RPMI7951 (cell line): ENCODE results near the gene COL4A2. TPM values are rescaled to one million over a fixed set of nuclear protein-coding genes. Genes with fewer than 3 reads are reported as not detected.
A peak's percentile ranks its signal among the peaks of the same experiment; 100 is the strongest.
"Not testable (repeated sequence)": the region's sequence is repeated elsewhere in the genome, so short reads cannot be mapped to it uniquely, and the experiment has no call there.

Experiments
- DNase-seq: peaks from one replicate; pipeline ENCODE4 v3.0.0-alpha.2; 2012; ENCODE audit warnings: low read depth
- total RNA-seq: library from RNA; depleted of rRNA; stranded (reverse); fragments of >200 nt; shearing (Covaris generic); gene quantifications from 2 replicates; pipeline ENCODE4 v1.2.3, GENCODE V29; 2014

The COL4A2 gene
- total RNA-seq, 1 experiment from 2014 or later: 181 TPM

DNA sequence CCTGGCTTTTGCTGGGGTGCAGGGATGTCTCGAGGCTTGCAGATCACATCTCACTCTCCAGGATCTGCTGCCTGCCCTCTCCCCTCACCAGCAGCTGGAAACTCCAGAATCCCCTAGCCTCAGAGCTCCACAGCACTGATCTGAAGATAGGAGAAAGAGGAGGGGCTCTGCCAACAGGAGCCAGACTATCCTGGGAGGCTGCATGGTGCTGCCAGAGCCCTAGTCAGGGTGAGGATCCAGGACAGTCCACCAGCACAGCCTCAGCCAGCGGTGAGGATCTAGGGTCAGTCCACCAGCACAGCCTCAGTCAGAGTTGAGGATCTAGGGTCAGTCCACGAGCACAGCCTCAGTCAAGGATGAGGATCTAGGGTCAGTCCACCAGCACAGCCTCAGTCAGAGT lies 189.2 kb downstream of the COL4A2 start:
- no peak for DNase-seq

DNA sequence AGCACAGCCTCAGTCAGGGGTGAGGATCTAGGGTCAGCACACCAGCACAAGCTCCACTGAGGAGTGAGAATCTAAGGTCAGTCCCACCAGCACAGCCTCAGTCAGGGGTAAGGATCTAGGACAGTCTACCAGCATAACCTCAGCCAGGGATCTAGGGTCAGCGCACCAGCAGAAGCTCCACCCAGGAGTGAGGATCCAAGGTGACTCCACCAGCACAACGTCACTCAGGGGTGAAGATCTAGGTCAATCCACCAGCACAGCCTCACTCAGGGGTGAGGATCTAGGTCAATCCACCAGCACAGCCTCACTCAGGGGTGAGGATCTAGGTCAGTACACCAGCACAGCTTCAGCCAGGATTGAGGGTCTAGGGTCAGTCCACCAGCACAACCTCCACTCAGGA lies 189.9 kb downstream of the COL4A2 start:
- no peak for DNase-seq

DNA sequence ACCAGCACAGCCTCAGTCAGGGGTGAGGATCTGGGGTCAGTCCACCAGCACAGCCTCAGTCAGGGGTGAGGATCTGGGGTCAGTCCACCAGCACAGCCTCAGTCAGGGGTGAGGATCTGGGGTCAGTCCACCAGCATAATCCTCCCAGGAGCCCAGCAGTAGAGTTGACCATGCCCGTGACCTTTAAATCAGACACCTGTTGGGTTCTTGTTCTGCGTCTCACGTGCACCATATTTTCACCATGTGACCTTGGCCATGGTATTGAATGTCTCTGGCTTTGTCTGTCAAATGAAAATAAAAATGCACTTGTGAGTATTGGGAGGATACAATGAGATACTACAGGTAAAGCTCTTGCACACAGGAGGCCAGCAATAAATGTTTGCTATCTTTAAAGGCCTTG lies 190.8 kb downstream of the COL4A2 start:
- DNase-seq: not testable (repeated sequence)

DNA sequence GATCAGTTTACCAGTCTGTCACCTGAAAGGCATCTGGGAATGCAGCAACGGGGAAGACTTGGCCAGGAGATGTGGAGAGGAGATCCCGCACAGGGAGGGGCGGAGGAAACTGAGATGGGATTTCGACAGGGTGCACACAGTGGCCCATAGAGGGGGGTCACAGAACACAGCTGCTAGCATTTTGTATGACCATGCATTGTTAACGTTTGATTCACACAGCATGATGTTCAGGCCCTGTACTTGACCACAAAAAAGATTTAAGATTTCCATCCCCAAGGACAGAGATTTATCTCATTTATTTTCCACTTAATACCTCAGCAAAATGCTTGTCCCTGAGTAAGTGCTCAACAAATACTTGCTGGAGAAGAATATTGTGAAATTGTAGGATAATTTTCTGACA lies 191.2 kb downstream of the COL4A2 start:
- peak; percentile 15 for DNase-seq

DNA sequence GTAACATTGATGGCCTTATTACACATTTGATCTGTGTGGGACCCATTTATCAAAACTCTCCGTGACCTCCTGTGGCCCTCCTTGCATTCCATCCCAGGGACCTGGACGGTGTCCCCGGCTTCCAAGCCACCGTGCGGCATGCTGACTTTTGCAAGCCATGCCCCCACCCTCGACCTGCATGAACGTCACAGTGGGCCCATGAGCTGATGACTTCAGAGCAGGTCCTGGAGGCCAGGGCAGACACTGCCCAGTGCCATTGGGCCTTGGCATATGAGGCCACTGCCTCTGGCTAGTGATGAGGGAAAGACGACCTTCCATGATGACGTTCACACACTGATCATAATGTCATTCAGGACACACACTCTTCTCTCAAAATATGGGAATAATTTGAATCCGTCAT lies 191.7 kb downstream of the COL4A2 start:
- DNase-seq: no peak

GRCh38 chr13:110499621-110500281 lies 192.7 kb downstream of the COL4A2 start:
- peak; percentile 95 for DNase-seq

DNA sequence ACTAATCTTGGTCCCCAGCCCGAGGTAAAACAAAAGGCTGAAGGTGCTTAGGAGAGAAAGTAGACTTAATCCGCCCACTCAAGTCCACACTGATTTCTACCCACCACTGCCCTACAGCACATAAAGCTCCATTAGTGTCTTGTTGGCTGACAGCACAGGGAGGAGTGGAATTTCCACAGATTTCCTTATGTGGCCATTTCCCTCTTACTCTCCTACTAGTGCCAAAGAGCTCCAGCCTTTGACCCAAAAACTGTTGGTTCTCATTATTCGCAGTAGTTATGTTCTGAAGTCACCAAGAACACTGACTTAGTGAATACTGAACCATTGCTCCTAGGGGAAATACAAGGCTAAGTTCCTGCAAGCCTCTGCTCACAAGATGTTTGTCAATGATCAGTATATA lies 193.3 kb downstream of the COL4A2 start:
- DNase-seq: no peak

GRCh38 chr13:110501188-110501587 lies 194.1 kb downstream of the COL4A2 start:
- DNase-seq: no peak

DNA sequence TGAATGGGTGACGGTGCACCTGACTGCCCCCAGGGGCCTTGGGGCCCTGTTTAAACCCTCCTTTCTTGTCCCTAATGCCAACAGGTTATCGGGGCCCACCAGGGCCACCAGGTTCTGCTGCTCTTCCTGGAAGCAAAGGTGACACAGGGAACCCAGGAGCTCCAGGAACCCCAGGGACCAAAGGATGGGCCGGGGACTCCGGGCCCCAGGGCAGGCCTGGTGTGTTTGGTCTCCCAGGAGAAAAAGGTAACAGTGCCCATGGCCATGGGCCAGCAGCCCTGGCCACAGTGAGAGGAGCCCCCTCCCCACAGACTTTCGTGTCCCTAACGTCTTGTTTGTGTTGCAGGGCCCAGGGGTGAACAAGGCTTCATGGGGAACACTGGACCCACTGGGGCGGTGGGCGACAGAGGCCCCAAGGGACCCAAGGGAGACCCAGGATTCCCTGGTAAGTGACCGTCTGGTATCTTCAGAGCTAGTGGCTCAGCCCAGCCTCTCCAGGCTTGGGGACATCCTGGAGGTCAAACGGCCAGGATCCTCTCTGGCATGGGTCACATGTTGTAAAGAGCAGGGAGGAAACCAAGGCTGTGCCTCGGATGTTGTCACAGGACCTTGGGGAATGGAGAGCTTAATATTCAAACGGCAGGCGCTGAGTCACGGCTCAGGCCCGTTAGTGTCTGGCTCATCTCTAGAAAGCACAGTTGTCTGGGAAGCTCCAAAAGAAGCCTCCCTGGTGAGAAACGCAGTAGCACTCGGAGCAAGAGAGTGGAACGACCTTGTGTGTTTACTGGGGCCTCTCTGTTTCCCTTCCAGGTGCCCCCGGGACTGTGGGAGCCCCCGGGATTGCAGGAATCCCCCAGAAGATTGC lies 196.2 kb downstream of the COL4A2 start:
- DNase-seq: peak; percentile 64

GRCh38 chr13:110503979-110504499 lies 197.0 kb downstream of the COL4A2 start:
- DNase-seq: no peak

GRCh38 chr13:110505594-110505993 lies 198.5 kb downstream of the COL4A2 start:
- no peak for DNase-seq

- DNase-seq: no peak
Observed at GRCh38 chr13:110506396-110506795, 199.3 kb downstream of the COL4A2 start.

DNA sequence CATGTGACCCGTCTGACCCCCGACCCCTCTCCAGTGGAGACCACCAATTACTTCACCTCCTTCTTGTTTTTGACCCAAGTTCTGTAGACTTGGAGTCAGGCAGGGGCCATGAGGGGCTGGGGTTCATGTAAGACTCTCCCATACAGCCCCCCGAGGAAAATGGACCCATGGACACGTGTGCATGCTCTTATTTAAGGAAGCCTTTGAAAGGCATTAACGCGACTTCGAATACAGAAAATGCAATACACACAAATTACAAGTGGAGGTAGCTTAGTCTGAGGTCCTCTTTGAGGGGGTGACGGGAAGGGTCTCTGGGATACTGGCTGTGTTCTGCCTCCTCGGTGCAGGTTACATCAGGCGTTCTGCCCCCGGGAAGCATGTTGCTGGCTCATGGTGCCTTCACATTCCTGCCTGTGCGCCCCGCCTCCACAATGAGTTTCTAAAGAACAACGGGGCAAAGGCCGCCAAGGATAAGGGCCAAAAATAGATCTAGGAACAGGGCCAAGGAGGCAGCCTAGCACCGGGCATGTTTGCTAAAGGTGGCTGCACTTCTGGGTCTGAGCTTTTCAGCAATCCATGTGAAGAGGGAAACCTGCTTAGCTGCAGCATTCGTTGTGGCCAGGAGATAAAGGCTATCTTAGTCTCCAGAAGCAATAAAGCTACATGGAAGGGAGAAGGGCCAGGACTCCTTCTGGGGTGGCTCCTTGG lies 199.9 kb downstream of the COL4A2 start:
- no peak for DNase-seq

DNA sequence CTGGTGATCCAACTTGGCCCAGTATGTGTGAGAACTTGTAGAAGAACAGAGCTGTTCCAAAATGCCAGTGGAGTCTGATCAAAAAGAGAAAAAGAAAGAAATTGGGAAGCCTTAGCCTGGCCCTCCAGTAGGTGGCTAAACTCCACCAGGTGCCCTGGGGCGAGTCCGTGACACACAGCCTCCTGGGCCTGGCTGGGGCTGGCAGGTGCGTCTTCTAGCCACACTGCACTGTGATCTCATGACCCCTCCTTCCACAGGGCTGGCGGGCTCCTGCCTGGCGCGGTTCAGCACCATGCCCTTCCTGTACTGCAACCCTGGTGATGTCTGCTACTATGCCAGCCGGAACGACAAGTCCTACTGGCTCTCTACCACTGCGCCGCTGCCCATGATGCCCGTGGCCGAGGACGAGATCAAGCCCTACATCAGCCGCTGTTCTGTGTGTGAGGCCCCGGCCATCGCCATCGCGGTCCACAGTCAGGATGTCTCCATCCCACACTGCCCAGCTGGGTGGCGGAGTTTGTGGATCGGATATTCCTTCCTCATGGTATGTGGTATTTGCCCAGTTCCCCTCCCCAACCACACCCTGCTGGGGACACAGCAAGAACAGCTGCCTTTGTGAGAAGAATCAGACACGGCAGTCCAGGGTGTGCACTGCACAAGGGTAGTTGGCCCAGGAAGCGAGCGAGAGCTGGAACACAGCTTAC lies 200.7 kb downstream of the COL4A2 start:
- no peak for DNase-seq

GRCh38 chr13:110509478-110509926 lies 202.4 kb downstream of the COL4A2 start:
- no peak for DNase-seq

GRCh38 chr13:110509971-110510786 lies 203.1 kb downstream of the COL4A2 start:
- no peak for DNase-seq

DNA sequence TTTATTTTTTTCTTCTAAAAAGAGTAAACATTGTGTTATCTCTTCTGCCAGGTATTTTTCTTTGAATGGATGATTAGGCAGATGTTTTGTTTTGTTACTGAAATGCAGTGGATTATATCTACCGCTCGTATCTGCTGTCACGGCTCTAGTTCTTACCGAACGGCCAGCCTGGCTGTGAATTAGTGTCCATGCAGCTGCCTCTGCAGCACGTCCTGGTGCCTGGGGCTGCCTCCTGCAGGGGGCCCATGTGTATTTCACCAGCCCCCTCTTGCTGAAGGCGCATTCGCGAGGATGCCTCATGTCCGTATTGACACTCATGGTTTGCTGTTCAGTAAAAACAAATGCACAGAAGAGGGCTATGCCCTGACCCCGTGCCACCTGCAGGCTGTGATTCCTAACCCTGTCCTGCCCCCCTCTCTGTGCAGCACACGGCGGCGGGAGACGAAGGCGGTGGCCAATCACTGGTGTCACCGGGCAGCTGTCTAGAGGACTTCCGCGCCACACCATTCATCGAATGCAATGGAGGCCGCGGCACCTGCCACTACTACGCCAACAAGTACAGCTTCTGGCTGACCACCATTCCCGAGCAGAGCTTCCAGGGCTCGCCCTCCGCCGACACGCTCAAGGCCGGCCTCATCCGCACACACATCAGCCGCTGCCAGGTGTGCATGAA lies 204.6 kb downstream of the COL4A2 start:
- DNase-seq: no peak

GRCh38 chr13:110512198-110512740 lies 205.2 kb downstream of the COL4A2 start:
- DNase-seq: no peak

DNA sequence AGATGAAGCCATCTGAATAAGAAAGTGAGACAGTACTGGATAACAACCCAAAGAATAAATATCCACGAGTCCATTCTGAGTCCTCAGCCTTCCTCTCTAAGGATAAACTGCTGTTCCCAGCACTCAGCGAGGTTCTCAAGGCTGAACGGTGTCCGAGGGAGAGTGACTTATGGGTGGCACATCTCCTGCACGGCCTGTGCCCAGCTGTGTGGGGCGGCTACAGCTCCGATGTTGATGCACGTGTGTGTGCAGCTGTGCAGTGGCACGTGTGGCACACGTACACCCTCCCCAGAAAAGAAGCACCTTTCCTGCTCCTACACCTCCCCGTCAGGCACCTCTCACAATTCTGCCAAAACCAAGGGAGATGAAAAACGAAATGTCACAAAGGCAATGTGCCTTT lies 209.4 kb downstream of the COL4A2 start:
- DNase-seq: no peak
